ENCODE measurements around the gene CHTOP.
"Not testable (repeated sequence)": the region's sequence is repeated elsewhere in the genome, so short reads cannot be mapped to it uniquely, and the experiment has no call there.

DNA sequence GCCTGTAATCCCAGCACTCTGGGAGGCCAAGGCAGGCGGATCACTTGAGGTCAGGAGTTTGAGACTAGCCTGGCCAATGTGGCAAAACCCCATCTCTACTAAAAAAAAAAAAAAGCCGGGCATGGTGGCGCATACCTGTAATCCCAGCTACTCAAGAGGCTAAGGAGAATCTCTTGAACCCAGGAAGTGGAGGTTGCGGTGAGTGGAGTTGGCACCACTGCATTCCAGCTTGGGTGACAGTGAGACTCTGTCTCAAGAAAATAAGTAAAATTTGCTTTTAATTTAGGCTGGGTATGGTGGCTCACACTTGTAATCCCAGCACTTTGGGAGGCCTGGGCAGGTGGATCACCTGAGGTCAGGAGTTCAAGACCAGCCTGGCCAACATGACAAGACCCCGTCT, 6.3 kb downstream of the CHTOP start:
- TF ChIP-seq, protein P1, sequence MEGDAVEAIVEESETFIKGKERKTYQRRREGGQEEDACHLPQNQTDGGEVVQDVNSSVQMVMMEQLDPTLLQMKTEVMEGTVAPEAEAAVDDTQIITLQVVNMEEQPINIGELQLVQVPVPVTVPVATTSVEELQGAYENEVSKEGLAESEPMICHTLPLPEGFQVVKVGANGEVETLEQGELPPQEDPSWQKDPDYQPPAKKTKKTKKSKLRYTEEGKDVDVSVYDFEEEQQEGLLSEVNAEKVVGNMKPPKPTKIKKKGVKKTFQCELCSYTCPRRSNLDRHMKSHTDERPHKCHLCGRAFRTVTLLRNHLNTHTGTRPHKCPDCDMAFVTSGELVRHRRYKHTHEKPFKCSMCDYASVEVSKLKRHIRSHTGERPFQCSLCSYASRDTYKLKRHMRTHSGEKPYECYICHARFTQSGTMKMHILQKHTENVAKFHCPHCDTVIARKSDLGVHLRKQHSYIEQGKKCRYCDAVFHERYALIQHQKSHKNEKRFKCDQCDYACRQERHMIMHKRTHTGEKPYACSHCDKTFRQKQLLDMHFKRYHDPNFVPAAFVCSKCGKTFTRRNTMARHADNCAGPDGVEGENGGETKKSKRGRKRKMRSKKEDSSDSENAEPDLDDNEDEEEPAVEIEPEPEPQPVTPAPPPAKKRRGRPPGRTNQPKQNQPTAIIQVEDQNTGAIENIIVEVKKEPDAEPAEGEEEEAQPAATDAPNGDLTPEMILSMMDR (conservative IDR thresholded peaks at IDR 0.05; ENCODE audit: low read length): not testable (repeated sequence)
- not testable (repeated sequence) for TF ChIP-seq EZH2phosphoT487 (IDR thresholded peaks at IDR 0.05; ENCODE audit: borderline replicate concordance, low read depth, low read length)

All from OCI-LY7 (cell line).